DMS53 treated with DMSO at 0.1 percent for 48 hours (cell line): ENCODE results near the gene ANKLE1.
"Not testable (repeated sequence)": the region's sequence is repeated elsewhere in the genome, so short reads cannot be mapped to it uniquely, and the experiment has no call there.

ENCODE experiments used
- DNase-seq: peaks from one replicate; lab custom pipeline; 2025; ENCODE audit not compliant: unreplicated experiment; lab: John Stamatoyannopoulos, UW

The ANKLE1 gene

DNA sequence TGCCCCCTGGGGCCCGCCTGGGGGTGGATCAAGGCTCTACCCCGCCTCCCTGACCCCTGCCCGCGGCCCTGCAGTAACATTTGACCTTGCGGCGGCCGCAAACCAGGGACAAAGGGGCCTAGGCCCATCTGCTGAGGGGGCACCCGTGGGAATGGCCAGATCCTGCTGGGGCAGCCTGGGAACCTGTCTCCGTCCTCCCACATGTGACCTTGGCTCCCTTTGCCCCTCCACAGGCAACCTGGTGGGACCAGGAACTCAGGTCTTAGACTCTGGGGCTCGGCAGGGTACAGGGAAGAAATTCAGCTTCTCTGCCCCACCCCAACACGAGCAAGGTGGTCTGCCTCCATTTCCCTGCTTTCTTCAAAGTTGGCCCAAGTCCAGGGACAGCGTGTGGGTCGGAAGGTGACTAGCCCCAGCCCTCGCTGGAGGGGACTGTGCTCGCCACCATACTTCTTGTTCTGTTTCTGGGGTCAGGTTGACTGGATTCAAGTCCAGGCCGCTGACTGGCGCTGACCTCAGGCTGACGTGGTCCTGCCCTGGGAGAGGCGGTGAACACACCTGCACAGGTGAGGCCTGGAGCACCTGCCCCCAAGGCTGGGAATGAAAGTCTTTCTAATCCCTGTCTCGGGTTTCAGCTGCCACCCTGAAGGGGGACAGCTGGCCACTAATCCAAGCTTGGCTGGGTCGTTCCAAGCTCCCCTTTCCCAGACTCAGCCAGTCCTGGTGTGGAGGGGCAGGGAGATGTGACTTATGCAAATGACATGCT lies 33.5 kb upstream of the ANKLE1 start:
- DNase-seq, result peak; percentile 84

DNA sequence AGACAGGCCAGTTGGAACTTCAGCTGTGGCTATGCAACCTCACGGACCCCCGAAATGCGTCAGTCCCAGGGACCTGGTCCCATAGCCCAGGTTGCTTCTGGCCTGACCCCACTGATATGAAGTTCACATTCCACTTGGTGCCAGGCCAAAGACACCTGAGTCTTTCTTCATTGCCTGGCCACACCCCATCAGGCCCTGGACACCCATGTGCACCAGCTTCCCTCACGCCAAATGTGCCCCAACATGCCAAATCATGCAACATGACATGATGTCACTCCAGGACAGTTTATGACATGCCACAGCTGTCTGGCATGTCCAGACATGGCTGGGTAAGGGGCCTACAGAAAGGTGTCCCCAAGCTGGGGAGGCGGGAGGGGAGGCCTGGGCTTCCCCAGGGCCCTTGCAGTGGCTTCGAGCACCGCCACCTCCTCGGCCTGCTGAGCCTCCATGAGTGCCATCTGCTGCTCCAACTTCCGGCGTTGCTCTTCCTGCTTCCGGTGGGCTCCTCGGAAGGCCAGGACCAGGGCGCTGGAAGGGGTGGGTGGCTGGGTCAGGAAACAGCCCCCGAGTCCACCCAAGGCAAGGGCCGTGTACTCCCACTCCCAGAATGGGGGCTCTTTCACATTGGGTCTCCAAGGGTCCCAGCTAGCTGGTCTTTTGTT lies 31.7 kb upstream of the ANKLE1 start:
- DNase-seq, result no peak

DNA sequence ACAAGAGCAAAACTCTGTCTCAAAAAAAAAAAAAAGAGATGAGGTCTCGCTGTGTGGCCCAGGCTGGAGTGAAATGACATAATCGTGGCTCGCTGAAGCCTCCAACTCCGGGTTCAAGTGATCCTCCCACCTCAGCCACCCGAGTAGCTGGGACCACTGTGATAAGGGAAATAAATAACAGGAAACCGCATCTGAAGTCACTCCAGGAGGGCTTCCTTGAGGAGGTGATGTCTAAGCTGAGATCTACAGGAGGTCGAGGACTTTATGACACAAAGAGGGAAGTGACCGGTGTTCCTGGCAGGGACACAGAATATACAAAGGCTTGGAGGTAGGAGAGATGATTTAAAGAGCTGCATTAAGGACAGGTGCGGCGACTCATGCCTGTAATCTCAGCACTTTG lies 27.1 kb upstream of the ANKLE1 start:
- DNase-seq, result no peak

DNA sequence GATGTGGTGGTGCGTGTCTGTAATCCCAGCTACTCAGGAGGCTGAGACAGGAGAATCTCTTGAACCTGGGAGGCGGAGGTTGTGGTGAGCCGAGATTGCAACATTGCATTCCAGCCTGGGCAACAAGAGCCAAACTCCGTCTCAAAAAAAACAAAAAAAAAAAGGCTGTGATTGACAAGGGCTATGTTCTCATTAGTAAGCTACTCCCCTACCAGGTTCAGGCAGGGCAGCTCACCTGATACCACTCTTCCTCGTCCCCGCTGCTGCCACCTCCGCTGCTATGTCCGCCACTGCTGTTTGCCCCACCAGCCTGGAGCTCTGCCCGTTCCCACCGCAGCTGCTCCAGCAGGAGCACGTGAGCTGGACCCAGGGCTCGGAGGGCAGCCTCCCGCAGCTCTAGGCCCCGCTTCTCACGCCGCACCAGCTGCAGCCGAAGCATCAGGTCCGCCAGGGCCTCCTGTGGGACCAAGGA lies 26.5 kb upstream of the ANKLE1 start:
- DNase-seq, result no peak

DNA sequence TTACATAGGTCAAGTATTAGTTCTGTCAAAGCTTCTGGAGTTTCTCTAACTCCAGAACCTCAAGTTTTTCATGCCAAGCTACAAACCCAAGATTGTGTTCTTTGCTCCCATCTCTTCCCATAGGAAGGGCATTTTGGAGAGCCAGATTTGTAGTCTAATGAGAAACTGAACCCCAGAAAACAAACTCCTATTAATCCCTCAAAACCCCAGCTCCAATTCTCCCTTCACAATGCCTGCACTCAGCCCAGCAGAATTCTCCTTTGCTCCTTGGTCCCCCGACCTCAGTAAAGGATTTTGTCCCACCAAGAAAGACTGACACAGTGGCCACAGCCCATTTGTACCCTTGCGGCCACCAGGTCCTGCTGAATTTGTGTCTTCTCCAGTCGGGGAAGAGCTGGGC lies 25.6 kb upstream of the ANKLE1 start:
- DNase-seq, result no peak

DNA sequence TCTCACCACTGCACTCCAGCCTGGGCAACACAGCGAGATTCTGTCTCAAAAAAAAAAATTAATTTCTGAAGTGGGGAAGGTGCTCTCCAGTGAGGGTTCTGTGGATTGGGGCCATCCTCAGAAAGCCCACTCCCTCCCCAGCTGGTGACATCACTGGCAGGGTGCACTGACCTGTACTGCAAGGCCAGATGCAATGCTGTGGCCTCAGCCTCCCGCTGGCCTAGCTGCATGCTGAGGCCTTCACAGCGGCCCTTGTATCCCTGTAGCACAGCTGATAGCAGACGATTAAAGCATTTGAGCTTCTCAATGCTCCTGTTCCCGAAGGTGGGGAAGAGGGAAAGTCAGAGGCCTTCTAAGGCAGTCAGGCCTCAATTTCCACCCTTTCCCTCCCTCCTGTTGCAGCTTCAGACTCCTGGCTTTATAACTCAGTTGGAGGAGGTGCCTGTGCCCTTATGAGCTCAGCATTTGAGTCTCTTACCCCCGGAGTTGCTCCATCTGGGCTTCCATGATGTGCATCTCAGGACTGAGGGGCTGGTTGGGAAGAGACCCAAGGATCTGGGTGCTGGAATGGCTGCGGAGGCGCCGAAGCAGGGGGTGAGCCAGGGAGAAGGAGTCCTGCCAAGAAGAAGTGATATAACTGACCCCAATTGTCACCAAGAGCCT lies 22.5 kb upstream of the ANKLE1 start:
- DNase-seq, result no peak

DNA sequence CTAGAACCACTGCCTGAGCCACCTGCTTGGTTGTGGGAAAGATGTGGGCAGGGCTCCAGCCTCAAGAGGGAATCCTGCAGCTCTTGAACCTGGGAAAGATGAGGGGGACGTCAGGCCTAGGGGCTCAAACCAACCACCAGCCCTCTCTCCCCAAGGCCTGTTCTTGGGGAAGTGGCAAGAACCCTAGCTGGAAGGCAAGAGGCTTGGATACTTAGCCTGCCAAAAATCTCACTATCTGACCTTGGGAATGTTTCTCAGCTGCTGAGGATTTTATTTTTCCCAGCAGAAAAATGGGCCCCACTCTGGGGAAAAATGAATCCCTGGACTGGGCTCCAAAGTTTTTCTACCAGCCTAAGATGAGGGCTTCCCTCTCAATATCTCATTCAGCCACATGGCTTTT lies 21.8 kb upstream of the ANKLE1 start:
- DNase-seq, result no peak

DNA sequence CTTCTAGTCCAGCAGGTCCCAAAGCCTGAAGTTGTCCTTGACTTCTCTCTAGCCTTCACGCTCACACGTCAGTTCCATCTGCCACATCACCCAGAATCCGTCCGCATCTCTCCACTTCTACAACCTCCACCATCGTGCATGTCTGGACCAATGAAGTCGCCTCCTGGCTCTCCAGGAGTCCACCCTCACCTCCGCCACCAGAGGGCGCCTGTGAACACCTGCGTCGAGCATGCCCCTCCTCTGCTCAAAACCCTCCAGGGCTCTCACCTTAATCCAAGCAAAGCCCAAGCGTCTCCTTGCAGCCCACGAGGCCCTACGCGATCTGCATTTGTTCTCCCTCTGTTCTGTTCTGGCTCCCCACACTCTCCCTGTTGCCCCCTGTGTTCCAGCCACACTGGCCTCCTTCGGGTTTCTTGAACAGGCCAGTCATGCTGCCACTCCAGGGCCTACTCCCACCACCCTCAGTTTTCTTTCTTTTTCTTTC lies 20.8 kb upstream of the ANKLE1 start:
- DNase-seq, result peak; percentile 60

DNA sequence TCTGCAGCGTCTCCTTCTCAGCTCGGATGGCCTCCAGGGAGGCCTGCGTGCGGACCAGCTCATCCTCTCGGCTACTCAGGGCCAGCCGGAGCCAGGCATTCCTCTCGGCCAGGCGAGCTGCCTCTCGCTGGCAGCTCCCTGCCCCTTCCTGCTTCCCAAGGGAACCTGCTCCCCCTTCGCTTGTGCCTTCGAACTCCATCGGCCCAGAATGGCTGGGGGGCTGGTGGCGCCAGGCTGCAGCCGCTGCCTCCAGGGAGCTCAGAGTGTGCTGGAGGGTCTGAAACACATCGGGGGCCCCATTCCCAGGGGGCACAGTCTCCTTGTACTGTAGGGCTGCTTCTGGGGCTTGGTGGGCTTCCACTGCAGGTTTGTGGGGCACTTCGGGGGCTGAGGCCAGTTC lies 19.1 kb upstream of the ANKLE1 start:
- no peak for DNase-seq

DNA sequence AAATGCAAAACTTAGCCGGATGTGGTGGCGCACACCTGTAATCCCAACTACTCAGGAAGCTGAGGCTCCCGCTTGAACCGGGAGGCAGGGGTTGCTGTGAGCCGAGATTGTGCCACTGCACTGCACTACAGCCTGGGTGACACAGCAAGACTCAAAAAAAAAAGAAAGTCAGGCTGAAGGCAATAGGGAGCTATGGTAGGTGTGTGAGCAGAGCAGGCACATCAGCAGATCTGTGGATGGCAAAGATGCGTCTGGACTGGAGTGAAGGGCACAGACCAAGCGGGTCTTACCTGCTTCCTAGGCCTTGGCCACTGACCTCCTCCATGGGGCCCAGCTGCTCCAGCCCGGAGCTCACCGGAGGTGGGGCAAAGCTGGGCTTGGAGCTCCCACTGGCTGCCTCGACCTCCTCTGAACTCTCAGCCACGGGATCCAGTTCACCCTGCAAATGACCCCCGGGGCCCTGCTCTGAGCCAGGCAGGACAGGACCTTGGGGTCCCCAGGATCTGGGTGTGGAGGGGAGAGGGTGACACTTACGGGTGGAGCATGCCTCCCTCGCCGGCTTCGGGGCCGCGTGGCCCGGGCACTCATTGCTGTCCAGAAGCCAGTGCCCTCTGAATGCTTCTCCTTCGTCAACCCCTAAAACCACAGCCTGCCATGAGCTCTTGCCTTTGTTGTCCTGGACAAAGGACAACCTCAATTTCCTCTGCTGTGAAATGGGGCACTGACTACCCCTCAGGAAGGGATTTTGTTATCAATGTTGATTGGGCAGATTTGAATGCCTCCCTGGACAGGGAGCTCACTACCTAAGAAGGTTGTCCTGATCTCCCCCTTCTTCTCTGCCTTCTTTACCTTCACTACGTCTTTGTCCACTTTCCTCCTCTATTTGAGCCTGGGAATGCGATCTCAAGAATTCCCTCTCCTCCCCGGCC lies 17.7 kb upstream of the ANKLE1 start:
- DNase-seq, result no peak

DNA sequence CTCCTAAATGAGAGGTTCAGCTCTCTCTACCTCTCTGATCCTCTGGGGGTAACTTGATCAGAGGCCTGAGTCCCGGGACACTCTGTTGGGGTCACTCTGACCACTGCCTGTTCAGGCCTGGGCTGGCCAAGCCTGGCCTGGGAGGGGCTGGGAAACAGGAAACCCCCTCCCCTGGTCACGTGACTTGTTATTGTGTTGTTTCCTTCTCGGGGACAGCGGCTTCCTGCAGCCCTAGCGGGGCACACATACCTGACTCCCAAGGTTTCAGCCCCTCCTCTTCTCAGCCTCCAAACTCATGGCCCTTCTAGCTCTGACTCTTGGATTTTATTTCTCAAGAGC lies 17.1 kb upstream of the ANKLE1 start, which contains the start of gene USHBP1:
Gene USHBP1, minus strand, starts transcription at position 105 of the 339 bp plus-strand sequence. CDS start 446 bp downstream, outside the sequence.
- no peak for DNase-seq

DNA sequence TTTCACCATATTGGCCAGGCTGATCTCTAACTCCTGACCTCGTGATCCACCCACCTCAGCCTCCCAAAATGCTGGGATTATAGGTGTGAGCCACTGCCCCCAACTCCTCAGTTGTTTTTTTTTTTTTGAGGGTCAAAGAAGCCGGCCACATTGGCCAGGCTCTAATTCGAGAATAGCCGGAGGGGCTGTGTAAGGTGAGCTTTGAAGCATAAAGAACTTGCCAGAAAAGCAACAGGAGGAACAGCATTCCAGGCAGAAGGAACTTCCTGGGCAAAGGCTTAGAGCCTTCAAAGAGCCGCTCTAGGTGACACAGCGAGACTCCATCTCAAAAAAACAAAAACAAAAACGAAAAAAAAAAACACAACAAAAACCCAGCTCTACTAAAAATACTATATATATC lies 15.7 kb upstream of the ANKLE1 start:
- no peak for DNase-seq

DNA sequence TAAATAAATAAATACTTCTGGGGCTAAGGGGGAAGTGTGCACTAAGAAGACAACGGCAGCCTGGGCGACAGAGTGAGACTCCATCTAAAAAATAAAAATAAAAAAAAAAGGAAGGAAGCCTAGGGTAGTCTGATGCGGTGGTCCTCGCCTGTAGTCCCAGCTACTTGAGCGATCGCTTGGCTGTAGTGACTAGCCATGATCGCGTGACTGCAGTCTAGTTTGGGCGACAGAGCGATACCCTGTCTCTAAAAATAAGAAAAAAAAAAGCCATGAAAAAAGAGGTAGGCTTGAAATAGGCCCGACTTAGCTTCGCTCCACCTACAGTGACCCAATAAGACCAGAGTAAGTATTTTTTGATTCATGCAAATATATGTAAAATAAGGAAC lies 15.1 kb upstream of the ANKLE1 start:
- DNase-seq, result no peak

DNA sequence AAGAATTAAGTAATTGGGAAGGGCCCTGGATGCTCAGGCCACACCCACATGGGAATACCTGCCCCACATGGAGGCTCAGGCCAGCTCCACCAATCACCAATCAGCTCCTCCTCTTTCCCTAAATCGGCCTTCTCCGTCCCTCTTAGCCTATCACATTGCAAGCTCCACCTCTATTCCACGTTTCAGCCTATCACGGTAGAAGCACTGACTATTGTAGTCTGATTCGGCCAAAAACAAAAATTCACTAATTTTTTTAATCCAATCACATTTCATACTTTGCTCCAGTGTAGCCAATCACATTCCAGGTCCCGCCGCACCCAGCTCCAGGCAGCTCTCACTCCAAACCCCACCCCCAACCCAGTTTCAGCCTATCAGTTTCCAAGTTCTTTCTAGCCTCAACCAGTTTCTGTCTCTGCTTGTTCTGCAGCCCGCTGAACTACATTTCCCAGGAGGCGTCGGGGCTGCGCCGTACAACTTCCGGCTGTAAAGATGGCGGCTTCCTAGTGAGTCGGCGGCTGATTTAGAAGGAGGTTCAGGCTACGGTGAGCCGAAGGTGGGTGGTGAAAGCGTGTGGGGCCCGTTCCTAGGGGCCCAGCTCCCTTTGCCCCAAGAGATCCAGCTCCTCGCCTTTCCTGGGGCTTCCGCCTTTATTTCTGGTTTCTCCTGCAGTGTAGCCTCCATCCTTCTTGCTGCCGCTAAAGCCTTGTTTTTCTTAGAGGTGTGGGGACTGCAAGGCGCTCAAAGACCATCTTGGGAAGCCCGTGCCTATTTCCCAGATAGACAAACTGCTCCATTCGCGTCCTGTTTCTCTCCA lies 14.5 kb upstream of the ANKLE1 start, which contains the start of gene BABAM1:
Gene BABAM1, plus strand, starts transcription at position 469 of the 814 bp plus-strand sequence. CDS start 1,364 bp downstream, outside the sequence.
- peak; percentile 92 for DNase-seq

DNA sequence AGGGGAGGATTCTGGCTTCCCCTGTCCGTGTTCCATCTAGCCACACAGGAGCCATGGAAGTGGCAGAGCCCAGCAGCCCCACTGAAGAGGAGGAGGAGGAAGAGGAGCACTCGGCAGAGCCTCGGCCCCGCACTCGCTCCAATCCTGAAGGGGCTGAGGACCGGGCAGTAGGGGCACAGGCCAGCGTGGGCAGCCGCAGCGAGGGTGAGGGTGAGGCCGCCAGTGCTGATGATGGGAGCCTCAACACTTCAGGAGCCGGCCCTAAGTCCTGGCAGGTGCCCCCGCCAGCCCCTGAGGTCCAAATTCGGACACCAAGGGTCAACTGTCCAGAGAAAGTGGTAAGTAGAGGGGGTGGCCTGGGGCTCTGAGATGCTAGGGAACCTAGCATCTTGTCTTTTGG lies 12.9 kb upstream of the ANKLE1 start:
- no peak for DNase-seq

DNA sequence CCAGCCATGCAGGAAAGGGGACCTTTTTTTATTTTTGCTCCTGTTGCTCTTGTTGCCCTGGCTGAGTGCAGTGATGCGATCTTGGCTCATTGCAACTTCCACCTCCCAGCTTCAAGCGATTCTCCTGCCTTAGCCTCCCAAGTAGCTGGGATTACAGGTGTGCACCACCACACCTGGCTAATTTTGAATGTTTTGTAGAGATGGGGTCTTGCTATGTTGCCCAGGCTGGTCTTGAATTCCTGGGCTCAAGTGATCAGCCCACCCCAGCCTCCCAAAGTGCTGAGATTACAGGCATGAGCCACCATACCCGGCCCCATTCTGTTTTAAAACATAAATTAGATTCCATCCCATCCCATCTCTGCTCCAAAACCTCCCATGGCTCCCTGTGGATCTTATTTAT lies 6.8 kb upstream of the ANKLE1 start:
- DNase-seq, result not testable (repeated sequence)

DNA sequence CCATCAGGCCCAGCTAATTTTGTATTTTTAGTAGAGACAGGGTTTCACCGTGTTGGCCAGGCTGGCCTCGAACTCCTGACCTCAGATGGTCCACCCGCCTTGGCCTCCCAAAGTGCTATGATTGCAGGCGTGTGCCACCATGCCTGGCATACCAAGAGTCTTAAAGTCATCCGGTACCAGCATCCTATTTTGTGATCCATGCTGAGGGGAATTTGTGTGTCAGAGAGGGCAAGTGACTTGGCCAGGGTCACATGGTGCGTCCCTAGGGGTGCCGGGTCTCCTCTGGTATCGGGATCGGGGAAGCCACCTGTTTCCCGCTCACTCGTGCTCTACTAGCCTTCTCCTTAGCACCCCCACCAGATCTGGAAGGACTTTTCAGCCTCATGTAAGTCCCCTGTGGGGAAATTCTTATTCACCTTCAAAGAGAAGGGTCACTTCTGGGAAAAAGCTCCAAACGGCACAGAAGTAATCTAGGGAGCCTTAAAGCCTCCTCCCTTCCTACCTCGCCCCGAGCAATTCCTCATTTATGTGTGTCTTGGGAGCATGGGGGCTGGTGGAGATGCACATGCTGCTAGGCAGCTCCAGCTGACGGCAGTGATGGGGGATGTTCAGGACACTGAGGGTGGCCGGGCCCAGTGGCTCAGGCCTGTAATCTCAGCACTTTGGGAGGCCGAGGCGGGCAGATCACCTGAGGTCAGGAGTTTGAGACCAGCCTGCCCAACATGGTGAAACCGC lies 6.1 kb upstream of the ANKLE1 start:
- DNase-seq, result no peak

DNA sequence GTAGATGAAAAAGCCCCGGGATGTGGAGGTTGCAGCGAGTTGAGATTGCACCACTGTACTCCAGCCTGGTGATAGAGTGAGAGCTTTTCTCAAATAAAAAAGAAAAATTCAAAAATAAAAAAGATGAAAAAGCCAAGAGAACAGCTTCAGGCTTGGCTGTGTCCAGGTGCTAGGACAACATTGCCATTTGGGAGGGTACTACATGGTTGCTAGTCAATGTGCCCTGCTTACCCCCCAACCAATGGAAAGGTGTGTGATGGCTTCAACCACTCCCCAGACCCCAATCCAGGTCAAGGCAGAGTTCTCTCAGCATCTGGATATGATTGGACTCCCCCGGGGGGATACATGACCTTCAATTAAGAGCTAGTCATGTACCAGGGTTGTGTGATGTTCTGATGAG lies 2.3 kb upstream of the ANKLE1 start:
- no peak for DNase-seq

DNA sequence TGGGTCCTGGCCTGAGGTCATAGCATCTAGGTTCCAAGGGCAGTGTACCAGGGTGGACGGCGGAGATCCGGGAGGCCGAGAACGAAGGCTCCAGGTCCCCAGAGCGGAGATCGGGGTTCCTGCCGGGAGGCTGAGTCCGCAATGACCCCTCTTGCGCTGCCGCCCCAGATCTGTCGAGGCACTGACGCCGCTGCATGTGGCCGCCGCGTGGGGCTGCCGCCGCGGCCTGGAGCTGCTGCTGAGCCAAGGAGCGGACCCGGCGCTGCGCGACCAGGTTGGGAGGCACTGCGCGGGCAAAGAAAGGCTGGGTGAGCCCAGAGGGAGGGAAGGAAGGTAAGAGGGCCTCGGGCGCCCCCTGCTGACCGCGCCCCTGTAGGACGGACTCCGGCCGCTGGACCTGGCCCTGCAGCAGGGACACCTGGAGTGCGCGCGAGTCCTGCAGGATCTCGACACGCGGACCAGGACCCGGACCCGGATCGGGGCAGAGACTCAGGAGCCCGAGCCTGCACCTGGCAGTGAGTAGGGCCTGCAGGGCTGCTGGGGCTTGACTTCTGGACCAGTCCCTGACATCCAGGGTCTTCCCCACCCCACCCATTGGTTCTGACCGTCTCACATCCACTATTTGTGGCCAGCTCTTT lies 906 bp downstream of the ANKLE1 start:
- DNase-seq, result peak; percentile 77
